ENCODE results near the gene SLC5A10. TPM values are rescaled to one million over a fixed set of nuclear protein-coding genes. Genes with fewer than 3 reads are reported as not detected.

SLC5A10 gene
- total RNA-seq, 1 donor from 2014 or later, result not detected

GRCh38 chr17:18947866-18948265 lies 4.1 kb upstream of the SLC5A10 start:
- no peak for DNase-seq
- POLR2A ChIA-PET, result no interaction called here
- intact Hi-C loops (cut with micrococcal nuclease), result no loop called here

DNA sequence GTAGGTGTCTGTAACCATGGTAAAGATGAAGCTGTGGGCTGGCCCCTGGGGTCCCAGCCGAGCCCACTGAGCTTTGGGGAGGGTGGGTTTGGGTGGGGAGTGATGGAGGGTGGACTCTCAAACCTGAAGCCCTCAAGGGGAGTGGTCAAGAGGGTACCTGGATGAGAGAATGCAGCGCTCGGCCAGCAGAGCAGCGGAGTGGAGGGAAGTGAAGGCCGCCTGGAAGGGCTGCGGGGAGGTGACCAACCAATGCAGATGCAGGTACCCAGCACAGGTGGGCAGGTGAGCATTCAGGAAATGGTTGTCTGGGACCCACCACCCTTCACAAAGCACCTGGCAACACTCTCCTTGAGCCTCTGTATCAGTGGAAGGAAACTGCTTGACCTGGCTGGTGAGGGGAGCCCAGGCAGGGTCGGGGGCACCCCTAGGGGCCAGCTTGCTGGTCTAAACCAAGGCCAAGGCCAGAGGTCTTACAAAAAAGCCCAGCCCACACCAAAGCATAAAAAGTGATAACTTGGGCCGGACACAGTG lies 3.4 kb upstream of the SLC5A10 start:
- no peak for DNase-seq
- Mint-ChIP-seq H3K9me3 (no peaks in the 10 kb centered on the region), H3K4me1 (peaks cover 11% of the 10 kb centered on the region), H3K27me3 (peaks cover 24% of the 10 kb centered on the region), H3K27ac (no peak overlapping the region), H3K36me3 (ENCODE audit: low read depth) (no peaks in the 10 kb centered on the region), H3K4me3 (no peak overlapping the region)
- ChIA-PET POLR2A (no interaction called here), CTCF (no interaction called here)
- TF ChIP-seq CTCF (IDR thresholded peaks at IDR 0.05), result no peak
- intact Hi-C loops (cut with micrococcal nuclease), result no loop called here
- no peak for ATAC-seq (ENCODE audit: low read depth)

More at GRCh38 chr17:18947866-18948265, 4.1 kb upstream of the SLC5A10 start:
- Mint-ChIP-seq H3K27ac (no peak overlapping the region), H3K4me3 (no peak overlapping the region), H3K9me3 (no peaks in the 10 kb centered on the region), H3K27me3 (peaks cover 24% of the 10 kb centered on the region), H3K36me3 (ENCODE audit: low read depth) (no peaks in the 10 kb centered on the region), H3K4me1 (peaks cover 11% of the 10 kb centered on the region)
- CTCF ChIA-PET, result no interaction called here
- no peak for ATAC-seq (ENCODE audit: low read depth)
- TF ChIP-seq CTCF (IDR thresholded peaks at IDR 0.05), result no peak

DNA sequence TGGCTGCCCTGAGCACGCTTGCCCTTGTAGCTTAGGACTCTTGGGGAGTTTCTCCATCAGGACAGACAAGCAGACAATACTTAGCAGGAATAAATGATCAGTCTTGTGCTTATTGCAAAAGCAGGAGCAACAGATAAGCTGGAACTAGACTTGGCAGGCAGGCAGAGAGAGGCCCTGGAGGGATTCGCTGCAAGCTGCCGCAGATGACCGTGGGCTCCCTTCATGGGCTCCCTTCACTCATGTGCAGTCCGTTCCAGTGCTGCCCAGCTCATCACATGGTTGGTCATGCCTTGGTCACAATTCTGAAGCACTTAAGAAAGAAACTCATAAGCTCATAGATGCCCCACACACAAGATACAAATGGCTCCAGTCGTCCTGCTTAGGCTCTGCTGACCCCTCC lies 2.4 kb upstream of the SLC5A10 start:
- Mint-ChIP-seq H3K36me3 (ENCODE audit: low read depth) (no peaks in the 10 kb centered on the region), H3K4me3 (no peak overlapping the region), H3K9me3 (no peaks in the 10 kb centered on the region), H3K4me1 (peaks cover 7% of the 10 kb centered on the region), H3K27ac (no peak overlapping the region), H3K27me3 (peaks cover 24% of the 10 kb centered on the region)
- no peak for ATAC-seq (ENCODE audit: low read depth)
- ChIA-PET CTCF (no interaction called here), POLR2A (no interaction called here)
- no peak for DNase-seq
- TF ChIP-seq CTCF (IDR thresholded peaks at IDR 0.05), result no peak
- intact Hi-C loops (cut with micrococcal nuclease), result no loop called here

DNA sequence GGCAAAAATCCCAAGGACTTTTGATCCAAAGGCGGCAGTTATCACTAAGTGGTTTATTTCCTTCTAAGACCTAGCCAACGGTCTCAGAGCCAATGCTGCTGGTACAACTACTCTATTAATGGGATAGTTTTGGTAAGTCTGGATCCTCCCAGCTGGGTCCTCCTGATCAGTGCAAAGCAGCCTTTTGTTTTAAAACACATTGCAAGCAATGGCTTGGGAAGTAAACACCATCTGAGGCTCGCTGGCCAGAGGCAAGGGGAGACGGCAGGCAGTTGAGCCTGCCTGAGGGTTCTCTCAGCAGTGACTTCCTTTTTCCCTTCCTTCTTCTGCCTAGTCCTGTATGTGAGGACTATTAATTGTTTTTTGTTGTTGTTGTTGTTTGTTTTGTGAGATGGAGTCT lies 1.6 kb upstream of the SLC5A10 start:
- Mint-ChIP-seq H3K36me3 (ENCODE audit: low read depth) (no peaks in the 10 kb centered on the region), H3K27me3 (peaks cover 24% of the 10 kb centered on the region), H3K4me3 (no peak overlapping the region), H3K27ac (no peak overlapping the region), H3K4me1 (peaks cover 1% of the 10 kb centered on the region), H3K9me3 (no peaks in the 10 kb centered on the region)
- ChIA-PET POLR2A (no interaction called here), CTCF (no interaction called here)
- ATAC-seq (ENCODE audit: low read depth), result no peak
- no peak for DNase-seq
- intact Hi-C loops (cut with micrococcal nuclease), result no loop called here
- no peak for TF ChIP-seq CTCF (IDR thresholded peaks at IDR 0.05)

DNA sequence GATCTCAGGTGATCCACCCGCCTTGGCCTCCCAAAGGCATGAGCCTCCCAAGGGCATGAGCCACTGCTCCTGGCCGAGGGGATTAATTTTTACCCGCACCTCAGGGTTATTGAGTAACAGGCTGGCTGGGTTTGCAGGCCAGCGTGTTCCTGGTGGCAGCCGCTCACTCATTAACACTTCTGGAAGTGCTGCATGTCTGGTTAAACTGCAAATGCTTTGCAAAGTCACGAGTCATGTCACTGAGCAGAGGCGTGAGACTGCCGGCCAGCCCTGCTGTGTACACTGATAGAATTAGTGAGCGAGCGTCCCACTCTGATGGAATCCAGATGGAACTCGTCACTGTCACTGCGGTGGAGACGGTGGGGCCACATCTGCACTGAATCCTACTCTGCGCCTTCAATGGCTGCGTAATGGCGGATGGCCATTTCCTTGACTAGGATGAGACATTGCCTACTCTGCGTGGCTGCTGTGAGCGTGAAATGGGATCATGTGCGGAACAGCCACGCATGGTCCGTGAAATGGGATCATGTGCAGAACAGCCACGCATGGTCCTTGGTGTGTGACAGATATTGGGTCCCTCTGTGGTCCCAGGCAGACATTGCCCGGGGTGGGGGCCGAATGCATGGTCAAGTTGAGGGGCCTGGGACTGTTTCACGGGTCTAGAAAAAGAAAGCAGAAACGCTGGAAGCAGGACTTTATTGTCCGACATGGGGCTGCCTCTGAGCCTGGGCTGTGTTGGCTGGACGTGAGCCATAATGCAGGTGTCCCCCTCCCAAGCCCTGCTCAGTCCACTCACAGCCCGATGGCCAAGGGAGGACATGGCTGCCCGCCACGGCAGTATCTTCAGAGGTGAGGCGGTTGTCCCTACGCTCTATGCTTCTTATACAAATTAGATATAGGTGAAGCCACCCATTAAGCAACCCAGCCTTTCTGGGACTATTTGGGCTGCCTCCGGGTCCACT lies 740 bp upstream of the SLC5A10 start:
- DNase-seq (no peak), ATAC-seq (ENCODE audit: low read depth) (no peak)
- ChIA-PET POLR2A (no interaction called here), CTCF (no interaction called here)
- no peak for TF ChIP-seq CTCF (IDR thresholded peaks at IDR 0.05)
- Mint-ChIP-seq H3K9me3 (no peaks in the 10 kb centered on the region), H3K4me1 (peaks cover 4% of the 10 kb centered on the region), H3K27ac (no peak overlapping the region), H3K4me3 (no peak overlapping the region), H3K36me3 (ENCODE audit: low read depth) (no peaks in the 10 kb centered on the region), H3K27me3 (peaks cover 18% of the 10 kb centered on the region)
- intact Hi-C loops (cut with micrococcal nuclease), result no loop called here

All from activated B cell treated with CpG ODN at 0.5 μM for 24 hours (primary cell).